PC-3 (cell line): ENCODE measurements around the gene NCOR2.

Source experiments
- CTCF ChIP-seq: fragments of 300-600 bp; sonication (generic); conservative IDR thresholded peaks from 2 replicates; pipeline ENCODE4 v1.5.1; 2017; ENCODE audit warnings: antibody characterized with exemption, low read depth, mild to moderate bottlenecking, low read length
- EZH2 ChIP-seq: fragments of 300-600 bp; sonication (generic); IDR thresholded peaks from one replicate; pipeline ENCODE4 v1.6.1; 2017; ENCODE audit warnings: antibody characterized with exemption, mild to moderate bottlenecking, low read length; ENCODE audit not compliant: unreplicated experiment

GRCh38 chr12:124534776-124535740 lies 32.4 kb downstream of the NCOR2 start:
- no peak for TF ChIP-seq EZH2
- no peak for TF ChIP-seq CTCF
